ENCODE results near the gene IPO5.

The IPO5 gene

GRCh38 chr13:98056839-98057410 is 103.5 kb downstream of the IPO5 start:
- DNase-seq (ENCODE audit: low spot score), result no peak

GRCh38 chr13:98059276-98059675 is 105.8 kb downstream of the IPO5 start:
- no peak for DNase-seq (ENCODE audit: low spot score)

GRCh38 chr13:98060282-98060681 is 106.8 kb downstream of the IPO5 start:
- no peak for DNase-seq (ENCODE audit: low spot score)

GRCh38 chr13:98065468-98065867 is 112.0 kb downstream of the IPO5 start:
- no peak for DNase-seq (ENCODE audit: low spot score)

- no peak for DNase-seq (ENCODE audit: low spot score)
Observed at GRCh38 chr13:98066636-98067035, 113.2 kb downstream of the IPO5 start.

- DNase-seq (ENCODE audit: low spot score), result no peak
Observed at GRCh38 chr13:98068521-98068920, 115.0 kb downstream of the IPO5 start.

GRCh38 chr13:98069985-98070384 is 116.5 kb downstream of the IPO5 start:
- peak; percentile 69 for DNase-seq (ENCODE audit: low spot score)

- peak; percentile 55 for DNase-seq (ENCODE audit: low spot score)
Observed at GRCh38 chr13:98071316-98071715, 117.8 kb downstream of the IPO5 start.

- DNase-seq (ENCODE audit: low spot score), result no peak
Observed at GRCh38 chr13:98072476-98072875, 119.0 kb downstream of the IPO5 start.

Small RNAs within 50 kb of the gene (small RNA-seq; reads per million reads assigned to genes)
- 0 reads per million in 2 experiments for gene FTLP8
